ENCODE results near the gene SMURF2. TPM values are rescaled to one million over a fixed set of nuclear protein-coding genes. Genes with fewer than 3 reads are reported as not detected.

Gene SMURF2
- total RNA-seq, 1 donor from 2014 or later = 48.3 TPM

DNA sequence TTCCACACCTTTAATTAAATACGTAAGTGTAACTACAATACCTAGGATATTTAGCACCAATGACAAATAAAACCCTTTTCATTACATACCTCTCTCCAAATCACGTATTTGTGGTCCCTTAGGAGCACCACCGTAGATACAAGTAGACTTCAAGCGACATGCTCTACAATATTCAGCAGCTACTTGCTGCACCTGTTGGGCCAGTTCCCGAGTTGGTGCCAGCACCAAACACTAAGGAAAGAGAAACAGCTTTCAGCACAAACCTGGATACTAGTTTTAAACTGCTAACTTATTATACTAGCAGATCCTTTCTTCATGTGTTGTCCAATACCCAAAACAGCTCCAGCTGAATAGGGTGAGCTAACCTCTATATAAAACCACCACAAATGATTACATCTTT, 158.8 kb downstream of the SMURF2 start:
- H3K4me3 ChIP-seq (ENCODE audit: low read depth, low read length) = no peak overlapping the region
- TF ChIP-seq, protein P1, sequence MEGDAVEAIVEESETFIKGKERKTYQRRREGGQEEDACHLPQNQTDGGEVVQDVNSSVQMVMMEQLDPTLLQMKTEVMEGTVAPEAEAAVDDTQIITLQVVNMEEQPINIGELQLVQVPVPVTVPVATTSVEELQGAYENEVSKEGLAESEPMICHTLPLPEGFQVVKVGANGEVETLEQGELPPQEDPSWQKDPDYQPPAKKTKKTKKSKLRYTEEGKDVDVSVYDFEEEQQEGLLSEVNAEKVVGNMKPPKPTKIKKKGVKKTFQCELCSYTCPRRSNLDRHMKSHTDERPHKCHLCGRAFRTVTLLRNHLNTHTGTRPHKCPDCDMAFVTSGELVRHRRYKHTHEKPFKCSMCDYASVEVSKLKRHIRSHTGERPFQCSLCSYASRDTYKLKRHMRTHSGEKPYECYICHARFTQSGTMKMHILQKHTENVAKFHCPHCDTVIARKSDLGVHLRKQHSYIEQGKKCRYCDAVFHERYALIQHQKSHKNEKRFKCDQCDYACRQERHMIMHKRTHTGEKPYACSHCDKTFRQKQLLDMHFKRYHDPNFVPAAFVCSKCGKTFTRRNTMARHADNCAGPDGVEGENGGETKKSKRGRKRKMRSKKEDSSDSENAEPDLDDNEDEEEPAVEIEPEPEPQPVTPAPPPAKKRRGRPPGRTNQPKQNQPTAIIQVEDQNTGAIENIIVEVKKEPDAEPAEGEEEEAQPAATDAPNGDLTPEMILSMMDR (conservative IDR thresholded peaks at IDR 0.05; ENCODE audit: low read depth, low read length) = no peak
- no peak for DNase-seq (ENCODE audit: low read depth)

DNA sequence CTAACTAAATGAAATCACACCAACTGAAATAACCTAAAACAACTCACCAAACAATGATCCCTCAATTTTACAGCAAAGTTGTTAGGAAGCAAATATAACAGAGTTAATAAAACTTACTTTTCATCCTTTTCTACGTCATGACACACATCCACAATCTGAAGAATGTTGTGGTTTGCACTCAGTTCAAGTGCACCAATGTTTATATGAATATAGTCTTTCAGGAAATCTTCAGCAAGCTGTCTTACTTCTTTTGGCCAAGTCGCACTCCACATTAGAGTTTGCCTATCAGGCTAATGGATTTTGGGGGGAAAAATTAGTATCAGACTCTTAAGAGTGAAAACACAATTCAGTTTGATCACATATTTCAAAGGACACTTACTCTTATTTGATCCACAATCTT, 159.3 kb downstream of the SMURF2 start:
- DNase-seq (ENCODE audit: low read depth) = no peak

DNA sequence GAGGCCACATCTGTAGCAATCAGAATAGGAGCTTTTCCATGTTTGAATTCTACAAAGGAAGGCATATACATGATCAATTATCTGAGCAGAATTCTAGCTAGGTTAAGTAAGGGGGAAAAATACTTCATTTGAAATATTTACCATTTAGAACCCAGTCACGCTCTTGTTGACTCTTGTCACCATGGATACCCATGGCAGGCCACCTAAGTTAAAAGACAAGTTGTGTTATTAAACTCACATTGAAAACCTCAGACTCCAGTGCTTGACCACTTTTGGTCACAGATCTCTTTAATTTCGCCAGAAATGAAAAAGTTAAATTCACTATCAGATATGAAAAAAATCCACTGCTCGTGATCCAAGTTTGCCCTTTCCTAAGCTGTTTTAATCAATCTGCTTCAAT, 160.1 kb downstream of the SMURF2 start:
- TF ChIP-seq, protein P1 (conservative IDR thresholded peaks at IDR 0.05; ENCODE audit: low read depth, low read length) = no peak

More for the DNA sequence above, 159.3 kb downstream of the SMURF2 start:
- TF ChIP-seq, protein P1 (conservative IDR thresholded peaks at IDR 0.05; ENCODE audit: low read depth, low read length) = no peak
- no peak overlapping the region for H3K4me3 ChIP-seq (ENCODE audit: low read depth, low read length)

DNA sequence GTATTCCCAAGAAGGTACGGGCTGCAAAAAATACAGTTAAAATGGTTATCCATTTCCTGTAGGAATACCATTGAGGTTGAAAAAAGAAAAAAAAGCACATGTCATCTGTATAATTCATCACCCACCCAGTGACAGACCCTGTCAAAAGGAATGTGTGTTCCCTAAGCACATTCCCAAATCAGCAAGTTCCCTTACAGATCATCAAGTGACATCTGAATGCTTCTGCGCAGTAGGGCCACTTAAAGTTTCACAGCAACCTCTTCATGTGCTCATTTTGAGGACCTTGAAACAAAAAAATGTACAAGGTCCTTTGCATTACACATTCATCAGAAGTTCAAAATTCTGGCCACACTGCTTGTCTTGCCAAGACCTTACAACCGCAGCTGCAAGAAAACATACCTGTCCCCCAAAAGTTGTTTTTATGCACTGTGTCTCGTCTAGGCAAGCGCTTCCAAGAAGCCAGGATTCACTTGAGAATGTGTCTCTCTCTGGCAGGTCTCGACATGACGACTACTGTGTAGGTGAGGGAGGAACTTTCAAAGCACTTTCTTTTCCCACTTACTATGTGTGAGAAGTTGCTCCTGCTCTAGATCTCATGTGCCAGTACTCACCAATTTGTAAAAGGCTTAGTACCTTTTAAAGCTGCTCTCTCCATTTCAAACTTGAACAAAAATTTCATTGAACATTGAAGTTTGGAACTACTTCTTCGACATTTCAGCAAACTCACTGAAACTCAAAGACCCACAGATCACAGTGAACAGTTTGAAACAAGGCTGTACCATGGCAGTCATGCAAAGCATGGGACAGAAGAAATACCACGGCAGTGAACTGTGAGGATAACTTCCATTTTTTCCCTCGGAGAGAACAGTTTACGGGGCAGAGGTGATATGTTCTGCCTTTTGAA, 161.0 kb downstream of the SMURF2 start:
- no peak overlapping the region for H3K4me3 ChIP-seq (ENCODE audit: low read depth, low read length)
- no peak for DNase-seq (ENCODE audit: low read depth)

More for the DNA sequence above, 160.1 kb downstream of the SMURF2 start:
- DNase-seq (ENCODE audit: low read depth) = no peak
- no peak overlapping the region for H3K4me3 ChIP-seq (ENCODE audit: low read depth, low read length)

DNA sequence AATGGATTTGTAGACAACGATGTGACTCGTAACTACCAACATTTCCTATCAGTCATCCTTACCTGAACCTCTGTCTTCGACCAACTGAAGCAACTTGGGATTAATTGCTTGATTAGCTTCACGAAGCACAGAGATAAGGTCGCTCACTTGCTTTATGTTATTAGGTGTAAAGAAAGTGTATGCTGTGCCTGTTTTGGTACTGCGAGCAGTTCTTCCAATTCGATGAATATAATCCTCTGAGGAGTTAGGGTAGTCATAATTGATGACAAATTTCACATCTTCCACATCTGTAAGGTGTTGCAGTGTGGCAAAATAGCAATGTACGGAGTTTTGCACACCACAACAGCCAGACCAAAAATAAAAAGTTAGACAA, 161.6 kb downstream of the SMURF2 start:
- TF ChIP-seq, protein P1 (conservative IDR thresholded peaks at IDR 0.05; ENCODE audit: low read depth, low read length) = no peak
- no peak overlapping the region for H3K4me3 ChIP-seq (ENCODE audit: low read depth, low read length)
- DNase-seq (ENCODE audit: low read depth) = no peak

More for the DNA sequence above, 161.0 kb downstream of the SMURF2 start:
- TF ChIP-seq, protein P1 (conservative IDR thresholded peaks at IDR 0.05; ENCODE audit: low read depth, low read length) = no peak

DNA sequence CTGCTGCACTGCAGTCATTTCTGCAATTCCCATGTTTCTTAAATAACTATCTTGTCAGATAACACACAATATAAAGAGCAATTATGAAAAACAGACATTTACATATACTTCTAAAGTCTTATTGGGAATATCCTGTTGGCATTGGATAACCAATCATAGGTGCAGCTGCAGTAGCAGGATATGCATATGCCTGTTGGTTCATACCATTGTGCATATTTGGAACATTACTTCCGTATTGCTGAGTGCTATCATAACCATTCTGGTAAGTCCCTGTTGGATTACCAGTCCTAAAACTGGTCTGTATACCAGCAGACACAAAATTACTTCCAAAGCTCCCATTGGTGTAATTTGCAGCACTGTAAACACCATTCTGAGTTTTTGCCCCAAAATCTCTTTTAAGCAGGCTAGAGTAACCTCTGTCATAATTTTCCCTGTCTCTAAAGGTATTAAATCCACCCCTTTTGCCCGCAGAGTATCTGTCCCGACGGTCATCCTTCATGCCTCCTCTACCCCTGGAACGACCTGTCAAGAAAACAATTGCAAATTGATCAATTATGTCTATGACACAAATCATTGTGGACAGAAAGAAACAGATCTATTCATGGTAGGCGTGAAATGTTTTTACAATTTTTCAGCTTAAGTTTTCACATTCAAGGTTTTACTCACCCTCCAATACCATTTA, 162.2 kb downstream of the SMURF2 start:
- DNase-seq (ENCODE audit: low read depth) = no peak
- no peak overlapping the region for H3K4me3 ChIP-seq (ENCODE audit: low read depth, low read length)
- TF ChIP-seq, protein P1 (conservative IDR thresholded peaks at IDR 0.05; ENCODE audit: low read depth, low read length) = no peak
